ENCODE results near the gene NMT2.

The NMT2 gene

GRCh38 chr10:15180736-15181135, 12.2 kb upstream of the NMT2 start:
- DNase-seq = no peak

- DNase-seq = no peak
These were observed 7.8 kb upstream of the NMT2 start for GRCh38 chr10:15176269-15176668.

GRCh38 chr10:15175587-15175986, 7.1 kb upstream of the NMT2 start:
- no peak for DNase-seq

GRCh38 chr10:15172306-15172840, 3.9 kb upstream of the NMT2 start:
- DNase-seq = no peak

- peak in 1 of 2 experiments; percentile 55 for DNase-seq
These were observed 1.3 kb upstream of the NMT2 start for GRCh38 chr10:15169555-15170401.

GRCh38 chr10:15168786-15169554, 477 bp upstream of the NMT2 start:
- DNase-seq = peak; percentile 95

- peak; percentile 57 to 67 for DNase-seq
These were observed 842 bp downstream of the NMT2 start for GRCh38 chr10:15167411-15168290.

GRCh38 chr10:15166325-15166724, 2.2 kb downstream of the NMT2 start:
- DNase-seq = no peak

GRCh38 chr10:15163253-15163828, 5.2 kb downstream of the NMT2 start:
- no peak for DNase-seq

- no peak for DNase-seq
These were observed 9.5 kb downstream of the NMT2 start for GRCh38 chr10:15158972-15159371.

GRCh38 chr10:15158448-15158847, 10.0 kb downstream of the NMT2 start:
- no peak for DNase-seq

- DNase-seq = no peak
These were observed 12.4 kb downstream of the NMT2 start for GRCh38 chr10:15155978-15156656.

GRCh38 chr10:15152556-15152955, 15.9 kb downstream of the NMT2 start:
- no peak for DNase-seq

- DNase-seq = no peak
These were observed 17.9 kb downstream of the NMT2 start for GRCh38 chr10:15150563-15150962.

- no peak for DNase-seq
These were observed 19.3 kb downstream of the NMT2 start for GRCh38 chr10:15149042-15149771.

GRCh38 chr10:15147594-15148392, 20.7 kb downstream of the NMT2 start:
- no peak for DNase-seq

GRCh38 chr10:15146366-15146765, 22.1 kb downstream of the NMT2 start:
- no peak for DNase-seq

GRCh38 chr10:15144788-15145187, 23.7 kb downstream of the NMT2 start:
- no peak for DNase-seq

GRCh38 chr10:15141136-15142054, 27.1 kb downstream of the NMT2 start:
- DNase-seq = peak; percentile 44 to 46

Measured in activated T-cell treated with anti-CD3 and anti-CD28 coated beads, Interleukin-2, amount 50 U/mL, for 48 hours (primary cell).